Endometrial microvascular endothelial cells (primary cell): Measurements from ENCODE around the gene CCDC87. TPM values are rescaled to one million over a fixed set of nuclear protein-coding genes. Genes with fewer than 3 reads are reported as not detected.
"Not testable (repeated sequence)": the region's sequence is repeated elsewhere in the genome, so short reads cannot be mapped to it uniquely, and the experiment has no call there.

ENCODE experiments used
- in situ Hi-C: cut with HindIII; loops from 2 replicates; pipeline ENCODE4 v1.10.0; 2017; ENCODE audit warnings: low sequenced_read_pairs, low pct_unique_long_range_greater_than_20kb; ENCODE audit errors: inconsistent ontology term
- total RNA-seq: library from RNA; depleted of rRNA; stranded (reverse); fragments of >200 nt; gene quantifications from one replicate; pipeline ENCODE4 v1.2.3, GENCODE V29; 2015; ENCODE audit errors: inconsistent ontology term

Gene CCDC87
- total RNA-seq, 1 donor from 2014 or later = 0.19 TPM

DNA sequence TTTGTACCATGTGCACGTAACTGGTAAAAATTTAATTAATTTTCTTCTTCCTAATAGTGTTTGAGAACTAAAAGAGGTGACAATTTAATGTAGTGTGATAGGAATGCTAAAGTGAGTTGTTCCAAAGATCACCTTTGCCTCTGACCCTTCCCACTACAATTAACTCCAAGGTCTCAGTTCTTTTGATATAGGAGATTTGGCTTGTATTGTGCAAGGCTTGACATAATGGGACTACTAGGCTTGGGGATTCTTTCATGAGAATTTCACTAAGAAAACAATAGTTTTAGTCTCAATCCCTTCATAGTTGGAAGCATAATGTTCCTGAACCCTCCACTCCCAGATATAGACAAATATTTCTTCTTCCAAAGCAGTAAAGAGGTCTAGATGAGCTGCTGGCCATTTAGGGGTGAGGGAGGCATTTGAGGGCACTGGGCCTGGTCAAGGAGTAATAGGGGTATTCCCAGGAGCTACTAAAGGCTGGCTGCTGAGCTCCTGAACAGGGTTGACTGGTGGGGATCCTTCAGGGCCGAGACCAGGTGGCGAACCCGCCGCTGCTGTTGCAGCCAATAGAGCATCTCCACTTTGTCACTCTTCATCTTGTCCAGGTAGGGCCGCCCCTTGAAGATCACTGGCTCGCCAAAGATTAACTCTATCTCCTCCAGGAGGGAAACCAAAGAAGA, 2.7 kb downstream of the CCDC87 start:
- in situ Hi-C loops = no loop called here

DNA sequence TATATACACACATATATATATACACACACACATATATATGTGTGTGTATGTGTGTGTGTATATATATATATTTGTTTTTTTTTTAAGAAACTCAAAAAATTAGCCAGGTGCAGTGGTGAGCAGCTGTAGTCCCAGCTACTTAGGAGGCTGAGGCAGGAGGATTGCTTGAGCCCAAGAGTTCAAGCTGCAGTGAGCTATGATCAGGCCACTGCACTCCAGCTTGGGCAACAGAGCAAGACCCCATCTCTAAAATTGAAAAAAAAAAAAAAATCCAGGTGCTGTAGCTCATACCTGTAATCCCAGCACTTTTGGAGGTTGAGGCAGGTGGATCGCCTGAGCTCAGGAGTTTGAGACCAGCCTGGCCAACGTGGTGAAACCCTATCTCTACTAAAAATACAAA, 3.5 kb downstream of the CCDC87 start:
- in situ Hi-C loops = not testable (repeated sequence)

DNA sequence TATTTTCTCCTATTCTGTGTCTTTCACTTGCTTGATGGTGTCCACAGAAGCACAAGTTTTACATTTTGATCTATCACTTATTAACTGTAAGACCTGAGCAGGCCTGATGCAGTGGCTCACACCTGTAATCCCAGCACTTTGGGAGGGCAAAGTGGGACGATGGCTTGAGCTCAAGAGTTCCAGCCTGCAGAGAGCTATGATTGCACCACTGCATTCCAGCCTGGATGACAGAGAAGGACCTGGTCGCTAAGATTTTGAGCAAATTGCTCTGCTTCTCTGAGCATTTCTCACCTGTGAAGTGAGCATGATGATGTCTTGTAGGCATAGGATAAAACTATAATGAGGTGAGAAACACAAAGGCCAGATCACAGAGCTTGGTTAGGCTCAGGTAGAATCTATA, 6.7 kb downstream of the CCDC87 start:
- in situ Hi-C loops = no loop called here

DNA sequence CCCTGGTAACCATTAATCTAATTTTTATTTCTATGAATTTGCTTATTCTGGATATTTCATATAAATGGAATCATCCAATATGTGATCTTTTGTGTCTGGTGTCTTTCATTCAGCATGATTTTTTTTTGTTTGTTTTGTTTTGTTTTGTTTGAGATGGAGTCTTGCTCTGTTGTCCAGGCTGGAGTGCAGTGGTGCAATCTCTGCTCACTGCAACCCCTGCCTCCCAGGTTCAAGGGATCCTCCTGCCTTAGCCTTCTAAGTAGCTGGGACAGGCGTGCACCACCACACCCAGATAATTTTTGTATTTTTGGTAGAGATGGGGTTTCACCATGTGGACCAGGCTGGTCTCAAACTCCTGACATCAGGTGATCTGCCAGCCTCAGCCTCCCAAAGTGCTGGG, 7.4 kb downstream of the CCDC87 start:
- in situ Hi-C loops = not testable (repeated sequence)

DNA sequence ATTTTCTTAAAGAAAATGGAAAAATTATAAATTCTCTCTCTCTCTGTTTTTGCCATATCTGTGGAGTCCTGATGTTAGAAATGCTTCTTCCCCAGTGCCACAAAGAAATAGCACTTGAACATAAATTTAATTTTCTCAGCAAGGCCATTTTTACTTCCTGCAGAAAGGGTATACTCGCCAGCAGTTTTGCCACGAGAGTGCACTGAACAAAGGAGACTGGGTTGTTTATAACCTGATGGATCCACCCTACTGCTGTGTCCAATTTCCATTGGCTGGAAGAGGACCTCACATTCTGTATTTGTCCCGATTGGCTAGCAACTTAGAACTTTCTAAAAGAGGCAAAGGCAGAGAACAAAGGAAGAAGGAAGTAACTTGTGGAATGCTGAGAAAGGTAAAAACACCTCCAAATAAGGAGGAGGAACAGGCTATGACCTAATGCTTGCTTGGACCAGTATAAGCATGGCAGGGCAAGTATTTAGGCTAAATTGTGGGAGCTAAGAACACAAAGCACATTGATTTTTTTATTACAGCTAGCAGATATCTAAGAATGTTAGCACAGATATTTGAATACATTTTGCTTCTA, 10.2 kb downstream of the CCDC87 start:
- in situ Hi-C loops = not testable (repeated sequence)

DNA sequence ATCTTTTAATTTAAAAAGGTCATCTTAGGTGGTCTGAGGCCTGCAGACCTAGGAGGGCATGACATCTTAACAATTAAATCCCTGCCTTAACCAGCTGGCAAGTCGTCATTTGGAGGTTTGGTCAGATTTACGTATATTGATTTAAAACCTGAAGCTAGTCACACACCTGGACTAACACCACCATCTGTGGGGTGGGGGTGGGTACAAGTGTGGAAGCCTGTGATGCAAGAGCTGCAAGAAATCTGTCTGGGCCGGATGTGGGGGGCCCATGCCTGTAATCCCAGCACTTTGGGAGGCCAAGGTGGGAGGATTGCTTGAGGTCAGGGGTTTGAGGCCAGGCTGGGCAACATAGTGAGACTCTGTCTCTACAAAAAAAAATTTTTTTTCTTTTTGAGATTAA, 11.6 kb downstream of the CCDC87 start:
- in situ Hi-C loops = no loop called here

DNA sequence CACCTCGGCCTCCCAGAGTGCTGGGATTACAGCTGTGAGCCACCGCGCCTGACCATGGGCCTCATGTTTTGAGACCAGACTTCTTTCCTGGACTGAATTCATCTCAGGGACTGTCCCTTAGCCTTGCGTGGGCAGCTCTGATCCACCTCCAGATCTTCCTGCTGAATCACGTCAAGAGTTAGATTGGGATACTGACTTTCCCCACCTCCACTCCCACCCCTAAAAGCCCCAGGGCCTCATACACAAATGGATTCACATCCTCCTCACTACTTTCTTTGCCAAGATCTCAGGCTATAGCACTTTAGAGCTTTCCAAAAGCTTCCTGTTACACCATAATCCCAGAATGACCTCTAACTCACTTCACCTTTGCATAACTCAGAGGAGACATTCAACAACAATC, 12.1 kb downstream of the CCDC87 start:
- in situ Hi-C loops = no loop called here

DNA sequence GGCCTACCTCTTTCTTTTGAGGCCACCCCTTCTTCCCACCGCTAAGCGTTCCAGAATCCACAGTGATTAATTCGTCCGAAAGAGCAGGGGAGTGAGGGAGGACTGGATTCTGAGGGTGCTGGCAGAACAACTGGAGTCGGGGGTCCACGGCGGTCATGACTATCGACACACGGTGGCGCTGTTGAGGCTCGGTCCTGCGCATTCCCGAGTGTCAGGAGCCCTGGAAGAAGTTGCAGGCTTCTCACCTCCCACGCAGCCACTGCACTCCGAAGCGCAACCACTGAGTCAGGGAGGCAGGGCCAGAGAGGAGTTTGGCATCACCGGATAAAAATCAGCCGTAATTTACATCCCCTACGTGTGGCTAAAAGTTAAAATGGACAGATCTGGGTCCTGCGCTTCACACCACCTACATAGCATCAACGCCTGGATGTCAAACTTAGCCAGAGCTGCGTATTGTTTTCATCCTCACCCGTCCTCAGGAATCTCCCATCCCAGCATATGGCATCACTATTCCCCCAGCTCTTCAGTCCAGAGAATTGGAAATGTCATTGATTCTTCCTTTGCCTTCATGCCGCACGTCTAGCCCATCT, 13.8 kb downstream of the CCDC87 start:
- in situ Hi-C loops = no loop called here

DNA sequence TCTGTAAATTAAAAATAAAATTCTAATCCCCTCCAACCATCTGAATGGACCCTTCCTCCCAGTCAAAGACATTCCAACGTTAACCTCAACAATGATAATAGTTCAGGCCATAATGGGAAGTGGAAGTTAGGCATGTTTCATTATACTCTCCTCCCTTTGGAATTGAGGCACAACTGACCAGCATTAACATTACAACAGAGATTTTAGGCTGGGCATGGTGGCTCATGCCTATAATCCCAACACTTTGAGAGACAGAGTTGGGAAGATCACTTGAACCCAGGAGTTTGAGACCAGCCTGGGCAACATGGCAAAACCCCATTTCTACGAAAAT, 22.0 kb downstream of the CCDC87 start:
- in situ Hi-C loops = no loop called here

DNA sequence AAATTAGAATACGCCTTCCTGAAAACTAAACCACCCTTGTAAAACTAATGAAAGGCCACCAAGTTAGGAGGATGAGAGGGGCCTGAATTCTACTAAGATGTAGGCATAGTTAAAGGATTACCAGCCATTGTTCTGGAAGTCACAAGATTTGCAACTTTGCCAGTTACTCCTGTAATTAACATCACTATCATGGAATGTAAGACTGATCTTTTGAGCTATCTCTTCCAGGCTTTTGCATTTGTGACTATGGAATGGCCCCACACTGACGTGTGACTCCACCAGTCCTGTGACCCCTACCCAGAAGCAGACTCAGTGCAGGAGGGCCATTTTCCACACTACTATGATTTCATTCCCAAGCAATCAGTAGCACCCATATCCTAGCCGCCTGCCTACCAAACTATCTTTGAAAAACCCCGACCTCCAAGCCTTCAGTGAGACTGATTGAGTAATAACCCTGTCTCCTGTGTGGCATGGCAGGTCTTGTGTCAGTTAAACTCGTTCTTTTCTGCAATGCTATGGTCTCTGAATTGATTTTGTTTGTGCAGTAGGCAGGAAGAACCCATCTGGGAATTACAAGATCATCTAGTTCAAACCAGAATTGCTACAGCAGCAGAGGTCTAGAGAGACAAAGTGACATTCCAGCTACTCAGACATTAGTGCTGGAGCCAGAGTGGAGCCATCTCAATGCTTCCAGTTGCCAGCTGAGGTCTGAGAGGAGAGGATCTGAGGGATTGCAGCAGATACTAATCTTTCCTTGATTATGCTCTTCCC, 22.6 kb downstream of the CCDC87 start:
- in situ Hi-C loops = no loop called here

DNA sequence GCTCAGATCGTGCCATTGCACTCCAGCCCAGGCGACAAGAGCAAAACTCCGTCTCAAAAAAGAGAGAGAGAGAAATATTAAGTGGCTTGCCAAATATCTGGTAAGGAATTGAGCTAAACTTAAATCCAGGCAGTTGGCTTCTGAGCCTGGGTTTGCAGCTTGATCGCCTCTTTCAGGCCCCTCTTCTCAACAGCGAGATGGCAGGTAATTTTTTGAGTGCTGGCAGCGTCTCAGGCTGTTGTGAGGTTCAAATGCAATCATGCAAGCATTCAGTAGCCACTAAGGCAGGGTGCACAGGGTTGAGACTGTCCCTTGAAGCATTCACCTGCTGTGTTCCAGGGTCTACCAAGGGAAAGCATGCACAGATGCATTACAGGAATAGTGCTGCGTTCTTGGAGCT, 23.8 kb downstream of the CCDC87 start:
- in situ Hi-C loops = no loop called here

DNA sequence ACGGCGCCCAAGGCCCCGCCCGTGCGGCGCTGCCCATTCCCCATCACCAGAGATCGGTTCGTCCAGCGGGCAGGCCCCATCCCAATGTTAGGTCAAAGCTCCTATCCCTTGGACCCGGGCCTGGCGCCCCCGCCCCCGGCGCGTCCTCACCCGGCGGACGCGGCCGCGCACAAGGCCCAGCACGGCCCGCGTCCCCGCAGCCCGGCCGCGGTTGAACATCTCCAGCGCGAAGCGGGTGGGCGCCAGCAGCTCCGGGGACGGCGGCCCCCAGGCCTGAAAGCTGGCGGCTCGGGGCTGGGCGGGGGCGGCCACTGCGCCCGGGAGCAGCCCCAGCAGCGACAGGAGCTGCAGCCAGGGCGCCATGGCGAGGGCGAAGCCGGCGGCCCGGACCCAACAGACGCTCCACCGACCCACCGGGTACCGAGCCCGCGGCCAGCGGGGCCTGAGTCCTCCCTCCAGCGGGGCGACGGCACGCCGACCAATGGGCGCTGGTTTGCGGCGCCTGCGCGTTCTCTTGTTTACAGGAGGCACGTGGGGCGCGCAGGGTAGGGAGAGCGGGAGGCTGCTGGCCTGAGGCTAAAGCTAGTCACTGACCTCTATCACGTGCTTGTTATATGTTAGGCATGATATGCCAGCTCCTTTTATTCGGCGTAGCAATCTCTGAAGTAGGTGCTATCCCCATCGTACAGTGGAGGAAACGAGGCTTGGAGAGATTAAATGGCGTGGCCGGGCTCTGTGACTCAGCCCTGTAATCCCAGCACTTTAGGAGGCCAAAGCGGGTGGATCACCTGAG, 24.5 kb downstream of the CCDC87 start, which contains the start of gene CTSF:
Gene CTSF, minus strand, starts transcription at position 483 of the 793 bp plus-strand sequence. Its CDS starts 120 bp downstream, at position 363.
- in situ Hi-C loops = no loop called here

DNA sequence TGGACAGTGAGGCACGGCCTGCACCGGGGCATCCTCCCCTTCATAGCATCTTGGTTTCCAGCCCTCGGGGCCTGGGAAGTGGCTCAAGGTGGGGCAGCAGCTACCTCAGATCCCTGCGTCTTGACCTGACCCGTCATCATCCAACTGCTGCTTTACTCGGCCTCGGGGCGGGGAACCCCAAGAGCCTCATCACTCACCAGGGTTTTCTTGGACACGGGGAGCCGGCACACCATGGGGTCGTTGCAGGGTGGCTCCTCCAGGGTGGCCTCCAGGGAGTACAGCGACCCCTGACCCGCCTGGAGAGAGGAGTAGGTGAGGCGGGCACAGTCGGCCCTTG, 25.1 kb downstream of the CCDC87 start:
- in situ Hi-C loops = no loop called here

DNA sequence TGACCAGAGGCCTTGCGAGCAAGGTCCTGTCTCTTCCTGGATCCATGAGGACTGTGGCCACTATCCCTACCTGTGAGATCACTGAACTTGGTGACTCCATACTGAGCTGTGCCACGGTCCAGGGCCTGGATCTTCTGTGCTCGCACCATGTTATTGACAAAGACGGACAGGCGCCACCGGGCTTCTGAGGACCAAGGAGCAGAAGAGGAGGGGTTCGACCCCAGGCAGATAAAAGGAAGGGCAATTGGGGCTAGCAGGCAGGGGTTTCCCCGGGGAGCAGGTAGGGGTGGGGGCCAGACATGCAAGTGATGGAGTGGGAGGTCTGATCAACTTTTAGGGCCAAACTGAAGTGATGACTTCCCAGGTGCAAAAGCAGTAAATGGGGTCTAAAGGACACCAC, 26.6 kb downstream of the CCDC87 start:
- in situ Hi-C loops = no loop called here

DNA sequence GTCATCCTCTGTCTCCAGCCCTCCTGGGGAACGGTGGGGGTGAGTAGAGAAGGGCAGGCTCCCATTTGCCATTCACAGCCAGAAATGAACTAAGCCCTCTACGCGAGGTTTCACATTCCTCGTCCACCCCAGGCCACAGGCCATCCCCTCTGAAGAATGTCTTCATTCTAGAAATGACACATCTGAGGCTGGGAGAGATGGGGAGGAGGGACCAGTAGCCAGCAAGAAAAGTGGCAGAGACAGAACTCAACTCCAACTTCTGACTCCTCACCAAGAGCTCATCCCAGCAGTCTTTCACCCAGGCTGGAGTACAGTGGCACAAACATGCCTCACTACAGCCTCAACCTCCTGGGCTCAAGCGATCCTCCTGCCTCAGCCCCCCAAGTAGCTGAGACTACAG, 27.9 kb downstream of the CCDC87 start:
- in situ Hi-C loops = no loop called here

DNA sequence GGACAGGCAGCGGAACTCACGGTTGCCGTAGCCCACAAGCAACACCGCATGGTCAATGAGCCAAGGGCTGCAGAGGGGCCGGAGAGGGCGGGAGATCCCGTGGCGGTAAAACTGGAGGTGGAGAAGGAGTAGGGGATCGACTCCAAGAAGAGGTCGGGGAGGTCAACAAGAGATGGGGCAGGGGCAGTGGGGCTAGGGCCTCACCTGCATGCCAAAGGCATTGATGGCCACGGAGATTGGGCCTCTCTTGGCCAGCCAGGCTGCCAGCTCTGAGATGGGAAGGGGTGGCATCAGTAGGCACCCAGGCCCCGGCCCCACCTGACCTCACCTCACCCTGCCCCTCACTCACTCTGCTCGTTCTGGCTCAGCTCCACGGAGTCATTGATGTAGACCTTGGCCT, 28.3 kb downstream of the CCDC87 start:
- in situ Hi-C loops = no loop called here

DNA sequence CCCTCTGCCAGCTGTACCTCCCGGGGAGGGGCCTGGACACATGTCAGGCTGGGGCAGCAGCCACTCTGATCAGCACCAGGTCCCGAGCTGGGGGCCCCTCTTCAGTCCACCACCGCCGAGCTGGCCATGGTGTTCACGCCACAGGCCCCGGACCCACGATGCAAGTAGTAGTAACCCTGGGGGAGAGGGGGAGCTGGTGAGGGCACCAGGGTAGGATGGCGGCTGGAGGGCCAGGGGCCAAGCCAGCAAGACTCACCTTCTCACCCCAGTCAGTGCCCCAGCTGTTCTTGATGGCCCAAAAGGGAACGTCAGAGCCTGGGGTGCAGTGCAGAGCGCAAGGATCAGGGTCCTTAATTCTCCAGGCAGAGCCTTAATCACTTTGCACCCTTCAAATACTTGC, 29.0 kb downstream of the CCDC87 start:
- in situ Hi-C loops = no loop called here

DNA sequence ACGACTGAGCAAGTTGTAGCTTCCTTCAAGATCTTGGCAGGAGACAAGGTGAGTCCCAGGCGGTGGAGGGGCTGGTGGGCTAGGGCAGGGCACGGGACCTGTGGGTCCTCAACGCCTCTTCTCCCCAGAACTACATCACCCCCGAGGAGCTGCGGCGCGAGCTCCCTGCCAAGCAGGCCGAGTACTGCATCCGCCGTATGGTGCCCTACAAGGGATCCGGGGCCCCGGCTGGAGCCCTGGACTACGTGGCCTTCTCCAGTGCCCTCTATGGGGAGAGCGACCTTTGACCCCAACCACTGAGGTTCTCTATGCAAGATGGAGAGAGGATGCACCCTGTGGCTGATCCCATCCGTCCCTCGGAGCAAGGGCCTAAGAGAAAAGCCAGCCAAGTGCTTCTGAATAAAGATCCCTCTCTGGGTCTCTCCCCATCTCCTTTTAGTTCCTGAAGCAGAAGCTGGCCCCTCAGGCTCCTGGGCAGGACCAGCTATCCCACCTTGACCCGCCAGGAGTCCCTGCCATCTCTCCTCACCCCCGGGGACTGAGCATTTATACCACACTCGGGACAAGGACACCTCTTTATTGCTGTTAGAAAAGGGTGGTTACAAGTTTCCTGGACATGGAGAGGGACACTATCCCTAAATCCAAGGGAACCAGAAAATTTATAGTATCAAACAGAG, 29.8 kb downstream of the CCDC87 start:
- in situ Hi-C loops = no loop called here

DNA sequence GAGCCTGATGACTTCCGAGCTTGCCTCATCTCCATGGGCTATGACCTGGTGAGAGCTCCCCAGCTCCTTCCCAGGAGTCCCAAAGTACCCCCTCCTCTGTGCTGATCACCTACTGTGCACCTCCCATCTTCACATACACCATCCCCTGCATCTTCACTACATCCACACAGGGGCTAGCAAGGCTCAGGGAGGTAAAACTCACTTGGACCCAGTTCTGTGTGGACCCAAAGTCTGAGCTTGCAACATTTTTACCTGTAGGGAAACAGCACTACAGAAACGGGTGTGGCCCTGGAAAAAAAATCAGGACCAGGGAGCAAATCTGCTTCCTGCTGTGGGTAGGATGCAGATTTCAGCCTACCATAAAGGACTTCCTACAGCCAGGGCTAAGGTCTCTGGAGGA, 30.6 kb downstream of the CCDC87 start:
- in situ Hi-C loops = no loop called here
